HG03575 (cell line): ENCODE data around the gene PLPPR5.

Source experiments
- ATAC-seq: cut with Tn5 transposase; IDR thresholded peaks from one replicate; pipeline ENCODE4 v1.9.1; 2021; ENCODE audit not compliant: unreplicated experiment, insufficient number of reproducible peaks, low FRiP score; ENCODE audit errors: extremely low read depth

The PLPPR5 gene

DNA sequence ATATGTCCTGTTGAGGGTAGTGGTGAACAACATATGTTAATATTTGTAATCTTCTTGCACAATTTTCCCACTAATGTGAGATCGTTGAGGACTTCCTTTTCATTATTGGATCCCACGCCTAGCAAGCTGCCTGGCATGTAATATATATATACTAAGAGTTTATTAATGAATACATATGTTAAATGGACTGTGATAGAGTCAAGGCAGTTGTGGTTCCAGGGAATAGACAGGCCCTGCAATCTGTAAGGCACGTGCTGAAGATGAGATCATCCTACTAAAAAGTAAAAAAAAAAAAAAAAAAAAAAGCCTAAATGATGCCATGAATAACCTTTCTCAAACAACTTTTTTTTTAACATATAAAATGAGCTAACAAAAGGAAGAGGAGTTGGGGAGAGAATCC, 28.9 kb downstream of the PLPPR5 start:
- no peak for ATAC-seq

DNA sequence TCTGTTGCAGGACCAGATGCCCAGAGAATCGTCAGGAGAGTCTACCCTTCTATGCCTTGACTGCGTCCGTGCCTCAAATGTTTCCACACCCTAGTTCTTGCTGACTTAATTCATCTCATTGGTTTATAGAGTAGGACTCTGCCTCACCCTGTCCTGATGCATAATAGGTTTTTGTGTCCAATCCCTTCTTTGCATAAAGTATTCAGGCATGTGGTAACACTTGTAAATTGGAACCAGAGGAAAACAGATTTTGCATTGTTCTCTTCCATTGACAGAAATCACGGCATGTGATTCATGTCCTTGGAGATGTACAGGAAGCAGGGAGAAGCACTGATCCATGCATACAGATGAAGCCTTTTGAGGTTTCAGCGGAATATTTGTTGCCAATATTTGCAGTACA, 29.5 kb downstream of the PLPPR5 start:
- ATAC-seq = no peak

DNA sequence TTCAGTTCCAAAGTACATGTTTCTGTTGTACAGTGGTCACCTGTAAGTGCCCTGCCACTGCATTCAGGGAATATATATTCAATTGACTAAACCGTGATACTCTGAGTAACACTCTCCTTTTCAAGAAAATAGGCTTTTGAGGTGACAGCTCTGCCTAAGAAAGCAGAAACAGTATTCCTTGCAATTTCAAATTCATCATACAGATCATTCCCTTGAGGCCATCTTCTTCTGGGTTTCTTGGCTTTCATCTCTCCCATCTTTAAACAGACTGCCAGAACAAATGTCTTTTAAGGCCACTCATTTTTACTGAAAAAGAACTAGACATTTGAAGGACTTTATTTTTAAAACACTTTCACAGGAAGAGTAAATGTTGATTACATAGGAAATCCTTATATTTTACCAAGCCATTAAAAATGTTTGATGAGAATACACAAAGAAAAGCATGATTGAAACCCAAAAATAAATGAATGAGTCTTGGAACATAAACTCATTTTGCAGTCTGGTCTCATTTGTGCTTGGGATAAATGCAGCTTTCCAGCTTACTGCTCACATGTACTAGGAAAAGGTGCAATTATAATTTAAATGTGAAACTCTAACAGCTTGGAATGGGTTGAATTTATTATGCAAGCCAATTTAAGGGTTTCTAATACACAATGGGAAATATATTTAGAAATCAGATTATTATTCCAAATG, 34.7 kb downstream of the PLPPR5 start:
- no peak for ATAC-seq

DNA sequence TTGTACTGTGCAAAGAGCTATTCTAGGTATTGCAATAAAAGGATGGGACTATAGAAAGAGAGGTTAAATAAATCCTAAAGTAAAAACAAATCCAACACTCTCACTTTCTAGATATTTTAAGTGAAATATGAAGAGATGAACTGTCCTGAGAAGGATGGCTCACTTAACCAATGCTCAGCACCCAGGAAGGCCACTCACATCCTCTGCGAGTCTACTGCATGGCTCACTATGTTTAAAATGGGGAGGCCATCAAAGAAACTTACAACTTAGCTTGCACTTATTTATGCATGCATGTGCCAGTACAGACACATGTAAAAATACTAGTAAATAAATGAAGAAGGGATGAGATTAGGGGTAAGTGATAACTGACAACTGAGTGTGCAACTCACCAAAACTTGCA, 37.5 kb downstream of the PLPPR5 start:
- ATAC-seq = no peak

DNA sequence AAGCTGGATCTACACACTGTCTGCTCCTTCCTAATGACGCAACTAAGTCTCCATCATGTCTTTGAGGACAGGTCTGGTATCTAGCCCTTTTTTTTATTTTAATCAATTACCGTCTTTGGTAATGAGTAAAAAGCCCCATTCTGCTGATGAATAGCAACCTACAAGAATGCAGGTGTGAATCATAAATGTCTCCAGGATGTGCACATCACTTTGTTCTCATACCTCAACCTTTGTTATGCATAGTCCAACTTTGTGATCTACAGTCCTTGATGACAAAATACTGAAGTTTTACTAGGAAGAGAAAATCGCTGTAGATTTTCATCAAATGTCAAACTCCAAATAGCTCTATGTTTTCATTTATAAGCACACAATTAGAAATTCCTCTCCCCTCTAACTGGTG, 39.3 kb downstream of the PLPPR5 start:
- ATAC-seq = no peak

DNA sequence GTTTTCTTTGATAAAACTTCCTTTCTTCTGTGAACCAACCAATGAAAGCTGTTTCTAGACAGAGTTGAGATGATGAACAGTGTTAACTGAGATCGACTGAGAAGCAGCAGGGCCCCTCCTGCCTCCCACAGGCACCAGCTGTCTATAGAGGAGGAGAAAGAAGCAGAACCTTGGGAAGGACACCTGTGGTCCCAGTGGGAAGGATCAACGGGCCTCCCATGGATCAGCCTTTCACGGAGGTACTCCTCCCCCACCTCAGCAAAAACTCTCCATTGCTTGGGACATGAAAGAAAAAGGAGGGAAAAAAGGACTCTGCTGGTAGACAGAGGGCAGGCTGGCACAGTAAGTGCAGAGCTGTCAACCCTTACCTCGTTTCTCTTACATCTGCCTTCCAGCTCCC, 40.5 kb downstream of the PLPPR5 start:
- ATAC-seq = no peak

DNA sequence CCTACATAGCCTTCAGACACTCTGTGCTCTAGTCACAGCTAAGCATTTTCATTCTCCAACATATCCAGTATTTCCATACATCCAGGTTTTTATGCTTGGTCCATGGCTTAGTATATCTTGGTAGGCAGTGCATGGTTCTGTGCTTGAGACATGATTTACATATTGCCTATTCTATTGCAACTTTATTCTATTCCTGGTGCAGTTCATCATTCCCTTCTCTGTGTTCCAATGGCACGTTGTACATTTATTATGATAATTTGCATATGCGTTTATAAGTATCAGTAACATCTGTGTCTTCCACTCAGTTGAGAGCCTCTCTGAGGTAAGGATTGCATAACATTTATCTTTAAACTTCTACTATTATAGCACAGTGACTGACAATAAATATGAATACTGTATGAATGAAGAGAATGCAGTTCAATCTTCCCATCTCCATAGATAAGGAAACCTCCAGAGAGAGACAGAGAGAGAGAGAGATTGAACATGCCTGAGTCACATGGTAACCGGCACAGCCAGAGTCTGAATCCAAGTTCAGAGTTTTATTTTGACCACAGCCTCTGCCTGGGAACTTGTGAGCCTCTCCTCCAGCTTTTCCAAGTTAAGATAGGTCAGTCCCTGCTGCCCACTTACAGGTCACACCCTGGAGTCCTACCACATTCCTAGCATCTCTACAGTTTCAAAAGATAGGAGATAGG, 41.5 kb downstream of the PLPPR5 start:
- ATAC-seq = no peak

DNA sequence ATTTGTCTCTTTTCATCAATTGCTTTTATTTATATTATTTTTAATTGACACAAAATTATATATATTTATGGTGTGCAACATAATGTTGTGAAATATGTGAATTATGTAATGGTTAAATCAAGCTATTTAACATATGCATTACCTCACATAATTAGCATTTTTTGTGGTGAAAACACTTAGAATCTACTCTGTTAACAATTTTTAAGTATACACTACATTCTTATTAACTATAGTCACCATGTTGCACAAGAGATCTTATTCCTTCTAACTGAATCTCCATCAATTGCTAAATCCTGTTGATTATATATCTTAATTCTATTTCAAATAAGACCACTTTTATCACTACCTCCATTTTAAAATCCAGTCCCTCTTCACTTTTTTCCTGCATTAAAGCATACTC, 42.5 kb downstream of the PLPPR5 start:
- ATAC-seq = no peak

DNA sequence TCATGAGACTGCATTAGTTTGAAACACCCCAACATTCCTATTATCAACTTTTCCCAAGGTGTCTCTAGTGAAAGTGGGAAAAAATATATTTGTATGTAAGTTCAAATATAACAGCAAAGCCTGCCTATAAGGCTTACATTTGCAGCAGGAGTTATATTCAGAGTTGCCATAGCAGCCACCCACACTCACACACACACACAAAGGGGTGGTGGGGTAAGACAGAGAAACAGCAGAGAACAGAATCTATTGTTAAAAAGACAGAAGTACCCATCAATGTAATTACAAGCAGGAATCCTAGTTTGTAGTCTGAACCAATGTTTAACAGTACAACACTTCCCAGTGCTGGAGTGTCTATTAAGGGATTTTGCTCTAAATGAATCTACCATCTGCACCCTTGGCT, 55.0 kb downstream of the PLPPR5 start:
- no peak for ATAC-seq

DNA sequence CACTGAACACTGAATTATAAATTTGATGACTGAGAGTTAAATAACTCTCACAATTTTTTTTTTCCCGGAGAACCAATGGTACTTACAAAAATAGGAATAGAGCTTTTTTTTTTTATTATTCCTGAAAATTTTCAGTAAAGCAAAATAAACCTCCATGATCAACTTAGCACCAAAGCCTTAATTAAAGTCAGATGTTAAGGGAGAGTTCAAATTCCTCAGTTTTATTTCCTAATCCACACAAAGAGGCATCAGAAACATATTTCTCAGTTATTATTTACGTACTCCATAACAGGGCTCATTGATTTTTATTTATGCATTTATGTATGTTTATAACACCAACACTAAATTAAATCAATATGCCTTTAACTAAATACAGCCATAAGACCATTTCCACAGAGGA, 55.5 kb downstream of the PLPPR5 start:
- ATAC-seq = no peak

DNA sequence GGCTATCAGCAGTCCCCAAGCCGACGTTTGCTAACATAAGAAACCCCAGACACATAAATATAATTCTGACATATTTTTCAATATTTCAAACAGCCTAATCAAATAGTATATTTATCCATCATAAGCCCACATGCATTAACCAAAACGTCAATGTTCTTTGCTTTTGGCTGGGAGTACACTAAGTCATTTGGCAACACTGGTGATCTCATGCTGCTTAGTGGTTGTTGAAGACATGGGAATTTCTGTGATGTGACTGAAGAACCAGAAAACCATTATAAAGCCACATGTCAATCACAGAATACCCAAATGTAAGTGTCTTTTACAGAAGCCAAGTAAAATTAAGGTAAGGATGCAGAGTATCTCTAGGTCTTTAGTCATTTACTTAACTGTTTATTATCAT, 57.6 kb downstream of the PLPPR5 start:
- ATAC-seq = no peak

DNA sequence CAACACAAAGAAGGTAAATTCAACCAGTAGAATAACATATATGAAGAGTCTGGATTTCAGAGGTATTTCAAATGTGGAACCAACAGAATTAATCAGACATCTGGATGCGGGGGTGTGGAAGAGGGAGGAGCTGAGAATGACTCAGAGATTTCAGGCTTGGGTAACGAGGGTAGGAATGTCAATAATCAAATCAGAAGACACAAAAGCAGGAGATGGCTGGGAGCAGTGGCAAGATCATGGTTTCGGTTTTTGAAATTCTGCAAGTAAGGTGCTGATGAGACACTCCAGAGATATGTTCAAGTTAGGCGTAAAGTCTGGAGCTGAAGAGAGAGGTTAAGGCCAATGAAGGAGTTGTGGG, 64.0 kb downstream of the PLPPR5 start:
- ATAC-seq = no peak

DNA sequence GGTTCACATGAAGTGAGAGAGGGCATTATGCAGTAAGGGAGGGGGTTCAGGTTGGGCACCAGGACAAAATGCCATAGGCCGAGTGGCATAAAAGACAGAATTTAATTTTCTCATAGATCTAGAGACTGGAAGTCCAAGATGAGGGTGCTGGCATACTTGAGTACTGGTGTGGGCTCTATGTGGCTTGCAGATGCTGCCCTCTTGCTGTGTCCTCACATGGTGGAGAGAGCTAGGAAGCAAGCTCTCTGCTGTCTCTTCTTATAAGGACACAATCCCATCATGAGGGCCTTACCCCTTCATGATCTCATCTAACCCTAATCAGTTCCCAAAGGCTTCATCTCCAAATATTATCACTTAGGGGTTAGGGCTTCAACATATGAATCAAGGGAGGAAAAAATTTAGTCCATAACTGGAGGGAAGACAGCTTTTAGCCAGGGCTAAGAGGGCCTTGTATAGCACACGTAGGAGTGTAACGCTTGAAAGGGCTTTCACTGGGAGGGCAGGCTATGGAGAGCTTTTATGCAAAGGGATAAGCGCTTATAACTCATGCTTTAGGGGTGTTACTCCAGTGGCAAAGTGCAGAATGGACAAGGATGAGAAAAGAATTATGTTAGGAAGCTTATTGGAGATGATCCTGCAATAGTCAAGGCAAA, 64.5 kb downstream of the PLPPR5 start:
- ATAC-seq = no peak

DNA sequence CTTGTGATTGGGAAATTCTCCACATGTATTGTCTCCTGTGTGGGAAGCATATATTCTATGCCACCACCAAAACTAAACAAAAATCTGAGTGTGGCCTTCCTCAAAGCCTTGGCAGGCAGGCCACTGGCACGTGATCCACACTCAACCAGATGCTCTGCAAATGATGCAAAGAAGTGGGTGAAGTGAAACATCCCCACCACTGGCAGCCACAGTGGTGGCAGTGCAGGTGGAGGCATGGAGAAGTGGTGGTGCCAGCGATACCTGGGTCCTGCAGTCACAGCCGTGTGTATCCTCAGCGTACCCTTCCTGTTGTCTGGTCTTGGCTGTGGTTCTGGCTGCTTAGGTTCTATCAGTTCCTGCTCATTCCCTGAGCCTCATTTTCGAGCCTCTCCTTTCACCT, 65.2 kb downstream of the PLPPR5 start:
- ATAC-seq = no peak

DNA sequence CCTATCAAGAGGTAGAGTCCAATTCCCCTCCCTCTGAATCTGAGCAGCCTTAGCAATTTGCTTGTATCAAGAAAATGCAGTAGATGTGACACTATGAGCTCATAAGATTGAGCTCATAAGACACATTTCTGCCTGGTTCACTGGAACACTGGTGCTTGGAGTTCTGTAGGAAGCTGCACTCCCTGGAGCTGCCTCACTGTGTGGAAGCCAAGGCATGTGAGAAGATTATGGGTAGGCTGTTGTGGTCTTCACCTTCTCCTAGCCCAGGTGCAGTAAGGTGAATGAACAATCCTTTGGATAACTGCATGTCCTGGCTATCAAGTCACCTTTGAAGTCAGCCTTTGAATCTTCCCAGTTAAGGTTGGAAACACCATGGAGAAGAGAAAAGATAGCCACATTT, 67.3 kb downstream of the PLPPR5 start:
- no peak for ATAC-seq

DNA sequence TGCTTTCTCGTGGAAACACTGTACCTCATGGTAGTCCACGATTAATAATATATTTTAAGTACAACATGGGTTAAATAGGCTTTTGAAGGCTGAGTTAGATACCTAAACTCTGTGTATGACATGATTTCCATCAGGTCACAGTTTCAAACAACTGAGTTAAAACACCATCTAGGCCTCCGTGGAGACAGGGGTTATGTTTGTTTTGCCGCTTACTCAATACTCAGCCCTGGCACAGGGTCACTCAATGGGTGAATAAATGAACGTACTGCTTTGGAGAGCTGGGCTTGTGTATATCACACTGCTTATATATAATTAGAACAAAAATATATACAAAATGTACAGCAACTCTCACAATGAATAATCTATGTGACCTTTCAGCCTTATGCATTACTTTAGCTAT, 72.5 kb downstream of the PLPPR5 start:
- no peak for ATAC-seq

DNA sequence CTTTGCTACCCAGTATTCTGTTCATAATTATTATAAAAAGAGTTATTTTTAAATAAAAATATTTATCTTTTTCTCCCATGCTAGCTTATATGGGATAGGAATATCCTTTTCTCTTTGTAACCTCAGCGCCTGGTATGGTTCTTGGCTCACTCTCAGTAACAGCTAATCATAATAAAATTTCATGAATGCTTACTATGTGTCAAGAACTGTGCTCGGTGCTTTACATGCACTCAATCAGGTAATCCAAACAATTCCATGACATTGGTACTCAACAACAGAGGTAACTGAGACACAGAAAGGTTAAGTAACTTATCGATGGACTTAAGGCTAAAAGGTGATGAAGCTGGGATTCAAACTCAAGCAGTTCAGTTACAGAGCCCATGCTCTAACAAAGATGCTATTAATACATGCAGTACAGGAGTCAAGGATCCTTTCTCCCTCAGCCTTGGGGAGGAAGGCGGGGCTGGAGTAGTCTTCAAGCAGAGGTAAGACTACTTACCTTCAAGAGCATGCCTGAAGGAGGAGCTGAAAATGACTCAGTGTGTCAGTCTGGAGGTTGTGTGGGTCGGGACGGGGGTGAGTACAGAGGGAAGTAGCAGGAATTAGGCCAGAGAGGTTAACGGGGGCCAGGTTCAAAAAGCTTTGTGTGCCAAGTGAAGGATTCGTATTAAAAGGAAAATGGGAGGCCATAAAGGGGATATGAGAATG, 73.4 kb downstream of the PLPPR5 start:
- no peak for ATAC-seq

DNA sequence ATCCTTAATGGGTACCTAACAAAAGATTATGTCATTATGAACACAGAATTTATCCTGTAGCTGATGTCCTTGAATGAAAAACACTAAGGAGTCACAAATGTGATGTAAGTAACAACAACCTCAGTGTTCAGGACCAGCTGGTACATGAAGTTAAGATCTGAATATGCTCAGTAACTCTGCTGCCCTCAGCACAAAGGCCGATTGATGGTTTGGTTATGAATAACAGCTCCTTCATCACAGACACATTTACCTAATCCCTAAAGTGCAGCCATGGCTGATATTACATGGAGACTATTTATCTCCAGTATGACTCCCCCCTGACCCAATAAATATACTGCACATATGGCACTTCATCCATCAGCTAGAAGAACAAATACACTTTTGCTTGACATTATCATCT, 75.2 kb downstream of the PLPPR5 start:
- ATAC-seq = no peak

DNA sequence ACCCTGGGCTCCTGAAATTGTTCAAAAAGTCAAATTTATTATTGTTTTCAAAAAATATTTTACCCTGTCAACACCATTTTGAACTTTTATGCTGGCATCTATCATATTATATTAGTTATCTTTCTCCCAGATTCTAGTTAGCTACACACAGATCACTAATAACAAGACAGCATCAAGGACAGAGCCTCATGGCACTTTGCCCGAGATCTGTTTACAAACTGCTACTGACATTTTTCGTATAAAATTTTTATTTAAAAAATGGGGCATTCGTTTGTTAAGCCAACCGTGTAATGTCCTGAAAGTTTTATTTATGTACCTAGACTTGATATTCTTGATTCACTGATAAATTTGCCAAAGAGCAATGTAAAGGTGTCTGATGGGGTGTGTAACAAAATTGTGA, 78.1 kb downstream of the PLPPR5 start:
- no peak for ATAC-seq

DNA sequence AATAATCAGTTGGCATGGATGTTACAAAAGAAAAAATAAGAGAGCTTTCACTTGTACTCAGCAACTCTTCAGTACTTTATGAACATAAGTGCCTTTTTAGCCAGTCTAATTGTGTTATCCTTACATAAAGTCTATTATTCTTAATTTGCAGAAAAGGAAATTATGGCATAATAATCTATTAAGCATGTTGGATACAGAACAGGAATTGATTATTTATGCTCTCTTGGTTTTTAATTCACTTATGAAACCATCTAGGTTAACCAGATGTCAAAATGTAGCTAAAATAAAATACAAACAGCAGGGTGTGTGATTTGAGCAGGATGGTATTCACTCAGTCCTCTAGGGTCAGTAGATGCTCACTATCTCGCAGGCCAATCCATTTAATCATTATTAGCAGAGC, 79.7 kb downstream of the PLPPR5 start:
- no peak for ATAC-seq
